Fibroblast of lung (primary cell): ENCODE results near the gene MB.

Source experiments
- EZH2 ChIP-seq: IDR thresholded peaks from 2 replicates; pipeline ENCODE4 v1.5.1; 2012; ENCODE audit warnings: low read length, control low read depth, mild to moderate bottlenecking; ENCODE audit errors: missing control alignments
- TF ChIP-seq, protein P1 (sequence below), 2 donors: IDR thresholded peaks in 1 of 2; conservative IDR thresholded peaks in 1 of 2; 1 replicate in 1 of 2; 2 replicates in 1 of 2; pipeline ENCODE4 v1.5.1; 2011 to 2012; ENCODE audit warnings: low read length in 2 of 2, control low read depth in 1 of 2, inconsistent platforms in 1 of 2, low read depth in 1 of 2, mild to moderate bottlenecking in 1 of 2

GRCh38 chr22:35630891-35631290, 13.8 kb upstream of the MB start:
- TF ChIP-seq, protein P1, sequence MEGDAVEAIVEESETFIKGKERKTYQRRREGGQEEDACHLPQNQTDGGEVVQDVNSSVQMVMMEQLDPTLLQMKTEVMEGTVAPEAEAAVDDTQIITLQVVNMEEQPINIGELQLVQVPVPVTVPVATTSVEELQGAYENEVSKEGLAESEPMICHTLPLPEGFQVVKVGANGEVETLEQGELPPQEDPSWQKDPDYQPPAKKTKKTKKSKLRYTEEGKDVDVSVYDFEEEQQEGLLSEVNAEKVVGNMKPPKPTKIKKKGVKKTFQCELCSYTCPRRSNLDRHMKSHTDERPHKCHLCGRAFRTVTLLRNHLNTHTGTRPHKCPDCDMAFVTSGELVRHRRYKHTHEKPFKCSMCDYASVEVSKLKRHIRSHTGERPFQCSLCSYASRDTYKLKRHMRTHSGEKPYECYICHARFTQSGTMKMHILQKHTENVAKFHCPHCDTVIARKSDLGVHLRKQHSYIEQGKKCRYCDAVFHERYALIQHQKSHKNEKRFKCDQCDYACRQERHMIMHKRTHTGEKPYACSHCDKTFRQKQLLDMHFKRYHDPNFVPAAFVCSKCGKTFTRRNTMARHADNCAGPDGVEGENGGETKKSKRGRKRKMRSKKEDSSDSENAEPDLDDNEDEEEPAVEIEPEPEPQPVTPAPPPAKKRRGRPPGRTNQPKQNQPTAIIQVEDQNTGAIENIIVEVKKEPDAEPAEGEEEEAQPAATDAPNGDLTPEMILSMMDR (conservative IDR thresholded peaks at IDR 0.05 in 1 of 2, IDR thresholded peaks at IDR 0.05 in 1 of 2; ENCODE audit: low read depth in 1 of 2, low read length in 2 of 2), result no peak
- no peak for TF ChIP-seq EZH2
